HEK293T (cell line): Measurements from ENCODE around the gene STX16.

Experiments used
- CTCF ChIA-PET: fragments of 350-600 bp; formaldehyde crosslinking; extraction: SDS; loops from one replicate; lab custom pipeline; 2021; ENCODE audit warnings: antibody characterized with exemption, inconsistent platforms; lab: Yijun Ruan, JAX
- POLR2A ChIA-PET: fragments of 350-600 bp; formaldehyde crosslinking; extraction: SDS; loops from one replicate; lab custom pipeline; 2020; ENCODE audit warnings: antibody characterized with exemption, inconsistent platforms; lab: Yijun Ruan, JAX
- DNase-seq: peaks from one replicate; pipeline ENCODE4 v3.0.0; 2012; ENCODE audit warnings: mixed read lengths; ENCODE audit errors: extremely low spot score
- ARNT ChIP-seq: fragments of 450-650 bp; IDR thresholded peaks from 2 replicates; pipeline ENCODE4 v1.6.1; 2017; ENCODE audit warnings: mild to moderate bottlenecking
- BHLHE40 ChIP-seq: fragments of 450-650 bp; IDR thresholded peaks from 2 replicates; pipeline ENCODE4 v1.6.1; 2016; ENCODE audit warnings: mild to moderate bottlenecking, moderate library complexity, borderline replicate concordance
- CTBP1 ChIP-seq: fragments of 450-650 bp; IDR thresholded peaks from 2 replicates; pipeline ENCODE4 v1.6.1; 2016; ENCODE audit warnings: borderline replicate concordance
- ELF4 ChIP-seq: fragments of 450-650 bp; IDR thresholded peaks from 2 replicates; pipeline ENCODE4 v1.6.1; 2017; ENCODE audit warnings: antibody characterized with exemption
- FOXA1 ChIP-seq: fragments of 450-650 bp; IDR thresholded peaks from 2 replicates; pipeline ENCODE4 v1.6.1; 2016; ENCODE audit warnings: mild to moderate bottlenecking
- FOXK2 ChIP-seq: fragments of 450-650 bp; IDR thresholded peaks from 2 replicates; pipeline ENCODE4 v1.6.1; 2016; ENCODE audit warnings: mild to moderate bottlenecking
- FOXM1 ChIP-seq: fragments of 450-650 bp; IDR thresholded peaks from 2 replicates; pipeline ENCODE4 v1.6.1; 2017; ENCODE audit warnings: mild to moderate bottlenecking, borderline replicate concordance
- HDGF ChIP-seq: fragments of 450-650 bp; IDR thresholded peaks from 2 replicates; pipeline ENCODE4 v1.6.1; 2017; ENCODE audit warnings: antibody characterized with exemption, borderline replicate concordance
- L3MBTL2 ChIP-seq: fragments of 450-650 bp; conservative IDR thresholded peaks from 2 replicates; pipeline ENCODE4 v1.6.1; 2016; ENCODE audit warnings: mild to moderate bottlenecking
- LEF1 ChIP-seq: fragments of 450-650 bp; IDR thresholded peaks from 2 replicates; pipeline ENCODE4 v1.6.1; 2017; ENCODE audit warnings: mild to moderate bottlenecking, borderline replicate concordance
- NFRKB ChIP-seq: fragments of 450-650 bp; IDR thresholded peaks from 2 replicates; pipeline ENCODE4 v1.6.1; 2016; ENCODE audit warnings: mild to moderate bottlenecking, moderate library complexity
- SP1 ChIP-seq: fragments of 450-650 bp; IDR thresholded peaks from 2 replicates; pipeline ENCODE4 v1.6.1; 2017
- SUZ12 ChIP-seq: fragments of 450-650 bp; IDR thresholded peaks from 2 replicates; pipeline ENCODE4 v1.6.1; 2016; ENCODE audit warnings: mild to moderate bottlenecking
- TARDBP ChIP-seq: fragments of 450-650 bp; IDR thresholded peaks from 2 replicates; pipeline ENCODE4 v1.6.1; 2016
- ZNF384 ChIP-seq: fragments of 450-650 bp; IDR thresholded peaks from 2 replicates; pipeline ENCODE4 v1.6.1; 2016
- TF ChIP-seq, protein P1 (sequence below): fragments of 450-650 bp; IDR thresholded peaks from 2 replicates; pipeline ENCODE4 v1.6.1; 2016

STX16 gene

DNA sequence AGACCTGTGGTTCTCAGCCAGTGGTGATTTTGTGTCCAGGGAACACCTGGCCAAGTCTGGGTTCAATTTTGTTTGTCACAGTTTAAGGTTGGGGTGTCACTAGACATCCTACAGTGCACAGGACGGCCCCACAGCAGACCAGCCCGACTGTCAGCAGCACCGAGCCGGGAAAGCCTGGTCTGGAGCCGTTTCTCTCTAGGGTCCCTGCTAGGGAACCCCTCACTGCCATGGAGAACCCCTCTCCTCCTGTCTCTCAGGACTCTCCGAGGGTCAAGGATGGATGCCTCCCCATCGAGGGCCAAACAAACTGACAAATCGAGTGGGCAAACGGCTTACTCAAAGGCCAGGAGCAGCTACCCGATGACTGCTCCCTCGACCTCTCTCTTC is 15.8 kb upstream of the STX16 start:
- no peak for DNase-seq
- CTCF ChIA-PET, result no interaction called here
- POLR2A ChIA-PET, result no interaction called here
- TF ChIP-seq BHLHE40, result no peak
- TF ChIP-seq SUZ12, result no peak
- no peak for TF ChIP-seq ZNF384
- no peak for TF ChIP-seq LEF1
- TF ChIP-seq, protein P1, sequence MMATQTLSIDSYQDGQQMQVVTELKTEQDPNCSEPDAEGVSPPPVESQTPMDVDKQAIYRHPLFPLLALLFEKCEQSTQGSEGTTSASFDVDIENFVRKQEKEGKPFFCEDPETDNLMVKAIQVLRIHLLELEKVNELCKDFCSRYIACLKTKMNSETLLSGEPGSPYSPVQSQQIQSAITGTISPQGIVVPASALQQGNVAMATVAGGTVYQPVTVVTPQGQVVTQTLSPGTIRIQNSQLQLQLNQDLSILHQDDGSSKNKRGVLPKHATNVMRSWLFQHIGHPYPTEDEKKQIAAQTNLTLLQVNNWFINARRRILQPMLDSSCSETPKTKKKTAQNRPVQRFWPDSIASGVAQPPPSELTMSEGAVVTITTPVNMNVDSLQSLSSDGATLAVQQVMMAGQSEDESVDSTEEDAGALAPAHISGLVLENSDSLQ, result no peak
- TF ChIP-seq TARDBP, result no peak
- TF ChIP-seq FOXM1, result no peak
- TF ChIP-seq L3MBTL2, result no peak
- no peak for TF ChIP-seq ARNT
- TF ChIP-seq SP1, result no peak
- no peak for TF ChIP-seq CTBP1
- no peak for TF ChIP-seq NFRKB
- no peak for TF ChIP-seq HDGF
- TF ChIP-seq FOXA1, result no peak
- TF ChIP-seq FOXK2, result no peak

DNA sequence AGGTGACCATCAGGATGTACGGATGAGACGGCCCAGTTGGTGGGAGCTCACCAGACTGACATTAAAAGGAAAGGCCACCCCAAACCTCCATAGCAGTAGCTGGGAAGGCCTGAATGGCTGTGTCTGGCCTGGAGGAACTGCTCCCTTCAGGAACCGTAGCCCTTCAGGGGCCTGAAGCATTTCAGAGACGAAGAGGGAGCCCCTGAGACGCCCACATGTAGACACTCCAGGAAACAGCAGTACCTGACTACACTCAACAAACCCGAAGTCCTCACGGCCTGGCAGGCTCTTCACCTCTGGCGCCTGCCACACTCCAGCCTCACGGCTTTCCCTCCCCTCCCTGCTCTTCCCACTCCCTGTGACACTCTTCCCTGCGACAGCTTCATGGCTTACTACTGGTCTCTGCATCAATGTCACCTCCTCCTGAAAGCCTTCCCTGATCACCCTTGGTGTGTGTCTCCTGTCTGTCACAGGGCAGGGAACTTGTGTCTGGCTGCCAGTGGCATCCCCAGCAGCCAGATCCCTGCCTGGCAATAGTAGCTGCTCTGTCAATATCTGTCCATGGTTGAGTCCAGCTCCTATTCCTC is 14.6 kb upstream of the STX16 start:
- no peak for DNase-seq
- POLR2A ChIA-PET, result interaction anchor here (2.2 kb wide), 1 partner anchor 15 kb away, joined by 6 read pairs; the partner anchor contains the start of gene STX16
- CTCF ChIA-PET, result no interaction called here
- no peak for TF ChIP-seq TARDBP
- no peak for TF ChIP-seq NFRKB
- no peak for TF ChIP-seq FOXA1
- no peak for TF ChIP-seq HDGF
- TF ChIP-seq FOXK2, result no peak
- no peak for TF ChIP-seq ARNT
- no peak for TF ChIP-seq SP1
- no peak for TF ChIP-seq LEF1
- TF ChIP-seq ZNF384, result no peak
- no peak for TF ChIP-seq SUZ12
- TF ChIP-seq ELF4, result no peak
- TF ChIP-seq FOXM1, result no peak

DNA sequence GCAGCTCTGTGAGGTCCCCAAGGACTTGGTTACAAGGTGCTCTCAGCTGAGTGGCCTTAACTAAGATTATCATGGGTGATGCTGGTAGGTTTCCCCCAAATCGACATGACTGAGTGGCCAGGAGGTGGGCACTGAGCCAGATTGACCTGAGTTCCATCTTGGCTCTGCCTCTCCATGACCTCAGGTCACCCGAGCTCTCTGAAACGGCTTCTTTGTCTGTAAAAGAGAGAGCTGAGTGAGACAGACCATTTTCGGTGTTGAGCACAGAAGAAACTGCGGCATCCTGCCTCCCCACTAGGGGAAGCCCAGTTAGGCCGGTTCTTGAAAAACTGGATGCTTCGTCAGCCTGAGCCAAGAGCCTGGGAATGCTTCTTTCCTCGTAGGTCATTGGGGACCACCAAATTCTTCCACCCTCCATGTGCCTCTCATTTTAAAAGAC is 14.1 kb upstream of the STX16 start:
- CTCF ChIA-PET, result no interaction called here
- no peak for TF ChIP-seq FOXM1
- TF ChIP-seq TARDBP, result no peak
- no peak for TF ChIP-seq FOXK2
- no peak for TF ChIP-seq NFRKB
- TF ChIP-seq ARNT, result no peak
- POLR2A ChIA-PET, result interaction anchor here (2.2 kb wide), 1 partner anchor 14 kb away, joined by 6 read pairs; the partner anchor contains the start of gene STX16
- DNase-seq, result no peak

DNA sequence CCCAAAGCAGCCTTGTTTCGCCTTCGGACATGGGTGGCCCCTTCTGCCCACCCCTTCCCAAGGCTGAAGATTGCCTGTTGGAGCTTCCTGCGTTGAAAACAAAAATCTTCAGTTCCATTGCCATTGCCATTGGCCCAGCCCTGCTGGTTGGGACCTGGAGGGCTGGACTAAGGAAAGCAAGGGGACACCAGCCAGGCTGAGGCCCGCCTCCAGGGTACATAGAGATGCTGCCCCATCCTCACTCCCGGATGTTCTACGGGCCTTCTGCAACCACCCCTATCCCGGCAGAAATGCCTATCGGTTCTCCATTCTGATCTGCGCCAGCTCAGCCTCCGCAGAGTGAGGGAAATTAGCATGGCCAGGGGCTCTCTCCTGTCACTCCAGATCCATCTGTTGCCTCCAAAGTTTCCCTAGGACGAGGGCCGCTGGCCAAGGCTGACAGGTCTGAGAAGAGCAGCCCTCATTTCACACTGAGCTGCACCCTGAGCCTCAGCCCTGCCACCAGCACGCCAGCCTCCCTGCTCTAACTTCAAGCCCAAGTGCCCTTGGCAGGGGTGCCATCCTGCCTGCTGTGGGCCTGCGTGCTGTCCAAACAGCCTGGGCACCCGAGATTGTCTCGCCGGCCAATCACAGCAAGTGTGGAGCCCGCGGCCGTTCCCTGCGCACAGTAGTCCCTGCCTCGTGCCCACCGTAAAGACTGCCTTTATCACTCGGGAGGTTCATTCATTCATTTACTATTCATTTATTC is 13.4 kb upstream of the STX16 start:
- ChIA-PET CTCF (no interaction called here), POLR2A (interaction anchor here (2.2 kb wide), 1 partner anchor 14 kb away, joined by 6 read pairs; the partner anchor contains the start of gene STX16)
- no peak for DNase-seq
- TF ChIP-seq ZNF384, result no peak
- no peak for TF ChIP-seq ELF4
- no peak for TF ChIP-seq BHLHE40
- TF ChIP-seq NFRKB, result no peak
- no peak for TF ChIP-seq SP1
- TF ChIP-seq TARDBP, result no peak
- TF ChIP-seq FOXK2, result no peak
- TF ChIP-seq, protein P1, result no peak

DNA sequence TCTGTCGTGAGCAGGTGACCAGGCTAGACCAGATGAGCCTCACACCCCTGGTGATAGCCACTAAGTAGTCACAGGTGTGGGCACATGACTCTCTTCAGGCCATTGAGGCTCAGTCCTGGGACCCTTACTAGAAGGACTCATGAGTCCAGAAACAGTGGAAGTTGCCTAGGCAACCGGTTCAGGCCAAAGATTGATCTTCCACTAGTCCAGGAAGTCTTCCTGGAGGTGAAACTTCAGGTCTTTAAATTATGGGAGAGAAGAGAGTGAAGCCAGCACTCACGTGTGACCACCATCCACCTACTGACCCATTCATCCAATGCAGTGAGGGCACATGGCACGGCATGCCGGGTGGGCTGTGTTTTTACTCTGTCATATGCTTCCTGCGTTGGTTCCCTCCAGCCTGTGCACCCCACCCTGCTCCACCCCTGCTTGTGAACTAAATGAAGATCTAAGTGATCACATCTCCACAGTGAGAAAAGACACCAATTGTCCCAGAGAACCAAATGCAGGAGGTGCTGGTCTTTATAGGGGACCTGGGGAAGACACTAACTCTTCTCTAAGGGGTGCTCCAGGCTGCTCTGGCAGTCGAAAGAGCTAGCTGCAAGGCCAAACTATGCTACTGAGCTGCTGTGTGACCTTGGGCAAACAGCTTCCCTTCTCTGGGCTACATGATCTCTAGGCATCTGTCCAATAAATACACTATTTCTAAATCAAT is 12.5 kb upstream of the STX16 start:
- CTCF ChIA-PET, result no interaction called here
- TF ChIP-seq LEF1 (no peak), HDGF (no peak), BHLHE40 (no peak), L3MBTL2 (no peak), FOXA1 (no peak), TARDBP (no peak), ZNF384 (no peak), NFRKB (no peak), FOXM1 (no peak), SUZ12 (no peak), SP1 (no peak), FOXK2 (no peak), ARNT (no peak)
- TF ChIP-seq, protein P1, result no peak
- POLR2A ChIA-PET, result interaction anchor here (0.9 to 1.1 kb wide), 2 partner anchors 12 kb away, joined by 3 to 4 read pairs; partner anchors contain the start of gene STX16

More for the DNA sequence above, 12.5 kb upstream of the STX16 start:
- DNase-seq, result no peak
